Umbilical cord (tissue), 2 donors: Measurements from ENCODE around the gene ARHGEF19. TPM values are rescaled to one million over a fixed set of nuclear protein-coding genes. Genes with fewer than 3 reads are reported as not detected.

Source experiments
- DNase-seq: peaks from one replicate; pipeline ENCODE4 v3.0.0-alpha.2; 2015; ENCODE audit warnings: low spot score
- total RNA-seq: library from RNA; depleted of rRNA; stranded (reverse); fragments of >200 nt; gene quantifications from one replicate; pipeline ENCODE4 v1.2.3, GENCODE V29; 2014; ENCODE audit warnings: low replicate concordance; ENCODE audit not compliant: insufficient read depth

Gene ARHGEF19
- total RNA-seq, 1 donor from 2014 or later, result 26.5 TPM

- no peak for DNase-seq
These were observed 61.1 kb downstream of the ARHGEF19 start for GRCh38 chr1:16151196-16151994.

- DNase-seq, result no peak
These were observed 61.9 kb downstream of the ARHGEF19 start for GRCh38 chr1:16150508-16150907.

- no peak for DNase-seq
These were observed 62.6 kb downstream of the ARHGEF19 start for GRCh38 chr1:16149702-16150488.

- no peak for DNase-seq
These were observed 63.3 kb downstream of the ARHGEF19 start for GRCh38 chr1:16149146-16149545.

GRCh38 chr1:16148329-16149092 lies 63.9 kb downstream of the ARHGEF19 start:
- no peak for DNase-seq

Other genes with a start within 250 kb of the ARHGEF19 start
- gene ZBTB17, start 236.6 kb downstream of the ARHGEF19 start, total RNA-seq, result 33.2 TPM
- gene SRARP, start 208.4 kb downstream of the ARHGEF19 start, total RNA-seq, result 0.24 TPM
- gene HSPB7, start 194.6 kb downstream of the ARHGEF19 start, total RNA-seq, result 4.3 TPM
- gene CLCNKA, start 190.6 kb downstream of the ARHGEF19 start, total RNA-seq, result not detected
- gene CLCNKB, start 168.9 kb downstream of the ARHGEF19 start, total RNA-seq, result not detected
- gene FAM131C, start 139.0 kb downstream of the ARHGEF19 start, total RNA-seq, result 3.6 TPM
- gene EPHA2, start 56.6 kb downstream of the ARHGEF19 start, total RNA-seq, result 21.7 TPM
- 0.48 TPM for gene CPLANE2, start 24.5 kb upstream of the ARHGEF19 start, total RNA-seq
- 16.1 TPM for gene FBXO42, start 139.8 kb upstream of the ARHGEF19 start, total RNA-seq
- 24.1 TPM for gene SZRD1, start 154.6 kb upstream of the ARHGEF19 start, total RNA-seq
- gene SPATA21, start 224.8 kb upstream of the ARHGEF19 start, total RNA-seq, result not detected
- 51.3 TPM for gene NECAP2, start 228.1 kb upstream of the ARHGEF19 start, total RNA-seq